Measurements from ENCODE around the gene IQSEC2.

Gene IQSEC2

DNA sequence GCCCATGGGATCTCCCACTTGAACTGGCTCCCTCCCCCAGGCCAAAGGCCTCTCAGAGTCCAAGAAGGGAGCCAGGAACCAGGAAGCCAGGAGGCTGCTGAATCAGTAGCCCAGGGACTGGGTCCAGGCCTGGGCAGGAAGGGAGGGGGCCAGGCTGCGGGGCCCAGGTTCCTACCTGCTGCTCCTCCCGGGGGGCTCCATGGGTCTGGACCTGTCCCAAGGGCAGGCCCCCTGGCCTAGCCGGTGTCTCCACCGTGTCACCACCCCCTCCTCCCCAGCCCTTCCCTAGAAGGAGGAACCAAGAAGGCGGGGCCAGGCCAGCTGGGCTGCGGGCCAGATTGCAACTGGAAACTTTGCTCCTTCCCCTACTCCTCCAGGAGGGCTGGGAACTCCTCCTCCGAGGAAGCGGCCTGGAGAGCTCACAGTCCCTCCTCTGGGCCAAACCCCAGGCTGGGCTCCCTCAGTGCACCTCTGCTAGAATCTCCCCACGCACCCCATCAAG, at the start of gene IQSEC2:
TSS of gene IQSEC2 (minus strand) at position 264 of the 502 bp plus-strand sequence.
- DNase-seq (ENCODE audit: low read depth, low spot score): no peak

- DNase-seq (ENCODE audit: low read depth, low spot score): no peak
Observed at GRCh38 chrX:53330331-53330730, 48.9 kb upstream of the IQSEC2 start.

- DNase-seq (ENCODE audit: low read depth, low spot score): no peak
Observed at GRCh38 chrX:53324803-53325202, 43.4 kb upstream of the IQSEC2 start.

- DNase-seq (ENCODE audit: low read depth, low spot score): no peak
Observed at GRCh38 chrX:53324085-53324484, 42.7 kb upstream of the IQSEC2 start.

DNA sequence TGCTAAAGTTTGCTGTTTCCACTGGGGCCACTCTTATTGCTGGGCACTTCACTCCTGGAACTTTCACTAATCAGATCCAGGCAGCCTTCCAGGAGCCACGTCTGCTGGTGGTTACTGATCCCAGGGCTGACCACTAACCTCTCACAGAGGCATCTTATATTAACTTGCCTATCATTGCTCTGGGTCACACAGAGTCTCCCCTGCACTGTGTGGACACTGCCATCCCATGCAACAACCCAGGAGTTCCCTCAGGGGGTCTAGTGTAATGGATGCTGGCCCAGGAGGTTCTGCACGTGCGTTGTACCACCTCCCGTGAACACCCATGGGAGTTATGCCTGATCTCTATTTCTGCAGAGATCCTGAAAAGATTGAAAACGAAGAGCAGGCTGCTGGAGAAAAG, 41.8 kb upstream of the IQSEC2 start:
- DNase-seq (ENCODE audit: low read depth, low spot score): no peak

- no peak for DNase-seq (ENCODE audit: low read depth, low spot score)
Observed at GRCh38 chrX:53321943-53322497, 40.6 kb upstream of the IQSEC2 start.

GRCh38 chrX:53321230-53321942, 40.0 kb upstream of the IQSEC2 start:
- no peak for DNase-seq (ENCODE audit: low read depth, low spot score)

GRCh38 chrX:53320543-53321229, 39.3 kb upstream of the IQSEC2 start:
- DNase-seq (ENCODE audit: low read depth, low spot score): no peak

GRCh38 chrX:53319614-53320542, 38.5 kb upstream of the IQSEC2 start:
- DNase-seq (ENCODE audit: low read depth, low spot score): no peak

- no peak for DNase-seq (ENCODE audit: low read depth, low spot score)
Observed at GRCh38 chrX:53318766-53319353, 37.5 kb upstream of the IQSEC2 start.

DNA sequence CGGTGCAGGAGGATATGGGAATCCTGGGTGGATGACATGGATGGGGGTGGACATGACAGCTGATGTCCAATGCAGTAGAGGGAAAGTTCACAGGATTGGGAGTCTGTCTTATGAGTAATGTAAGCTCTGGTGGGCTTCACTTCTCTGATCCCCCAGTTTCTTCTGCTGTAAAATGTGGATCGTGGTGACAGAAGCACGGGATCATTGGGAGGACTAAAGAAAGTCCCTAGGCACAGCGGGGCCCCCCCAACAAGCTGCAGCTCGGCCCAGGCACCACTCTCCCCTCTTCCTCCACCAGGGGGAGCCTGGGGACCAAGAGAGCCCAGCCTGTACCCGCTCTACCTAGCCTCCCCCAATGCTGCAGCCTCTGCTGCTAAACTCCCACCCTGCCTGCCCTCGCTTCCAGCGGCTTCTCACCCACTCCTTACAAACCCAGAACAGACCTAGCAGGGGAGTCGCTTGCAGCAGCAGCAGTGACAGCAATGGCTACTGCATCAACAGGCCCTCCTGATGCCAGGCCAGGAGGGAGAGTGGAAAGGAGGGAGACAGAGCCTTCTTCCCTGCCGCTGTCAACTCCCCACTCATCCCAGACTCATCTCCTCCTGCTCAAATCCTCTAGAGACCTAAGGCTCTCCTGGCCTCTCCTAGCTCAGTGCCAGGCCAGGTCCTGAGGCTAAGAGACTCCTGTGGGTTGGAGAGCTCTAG, 36.1 kb upstream of the IQSEC2 start:
- peak; percentile 36 for DNase-seq (ENCODE audit: low read depth, low spot score)

- no peak for DNase-seq (ENCODE audit: low read depth, low spot score)
Observed at GRCh38 chrX:53316860-53317237, 35.5 kb upstream of the IQSEC2 start.

- DNase-seq (ENCODE audit: low read depth, low spot score): no peak
Observed at GRCh38 chrX:53316111-53316859, 34.9 kb upstream of the IQSEC2 start.

DNA sequence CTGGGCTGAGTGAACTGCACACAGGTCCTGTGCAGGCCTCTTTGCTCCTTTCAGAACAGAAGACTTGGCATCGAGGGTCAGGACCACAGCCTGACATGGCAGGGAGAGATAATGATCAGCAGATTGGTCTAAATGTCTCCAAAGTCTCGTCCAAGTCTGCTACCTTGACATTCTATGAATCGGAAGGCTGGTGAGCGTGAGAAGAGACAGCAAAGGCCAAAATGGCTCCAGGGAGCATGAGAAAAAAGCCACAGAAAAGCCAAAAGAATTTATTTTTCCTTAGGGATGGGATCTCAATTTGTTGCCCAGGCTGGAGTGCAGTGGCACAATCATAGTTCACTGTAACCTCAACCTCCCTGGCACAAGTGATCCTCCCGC, 32.3 kb upstream of the IQSEC2 start:
- DNase-seq (ENCODE audit: low read depth, low spot score): no peak

GRCh38 chrX:53312946-53313727, 31.8 kb upstream of the IQSEC2 start:
- peak; percentile 45 for DNase-seq (ENCODE audit: low read depth, low spot score)

- no peak for DNase-seq (ENCODE audit: low read depth, low spot score)
Observed at GRCh38 chrX:53309837-53310236, 28.5 kb upstream of the IQSEC2 start.

DNA sequence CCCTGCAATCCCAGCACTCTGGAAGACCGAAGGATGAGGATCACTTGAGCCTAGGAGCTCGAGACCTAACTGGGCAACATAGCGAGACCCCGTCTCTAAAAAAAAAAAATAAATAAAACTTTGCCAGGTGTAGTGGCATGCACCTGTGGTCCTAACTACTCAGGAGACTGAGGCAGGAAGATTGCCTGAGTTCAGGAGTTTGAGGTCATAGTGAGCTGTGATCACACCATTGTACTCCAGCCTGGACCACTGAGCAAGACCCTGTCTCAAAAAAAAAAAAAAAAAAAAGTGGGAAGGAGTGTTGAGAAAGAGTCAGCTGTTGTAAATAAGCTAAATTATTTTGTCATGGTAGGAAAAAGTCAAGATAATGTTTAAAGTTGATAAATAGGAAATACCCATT, 27.5 kb upstream of the IQSEC2 start:
- no peak for DNase-seq (ENCODE audit: low read depth, low spot score)

- no peak for DNase-seq (ENCODE audit: low read depth, low spot score)
Observed at GRCh38 chrX:53305996-53306937, 24.9 kb upstream of the IQSEC2 start.
